Natural killer cell treated with Interleukin-12 subunit alpha and Interleukin-12 subunit beta and Interleukin-15 and Interleukin-18, amount 100 ng/mL, for 72 hours (primary cell): Measurements from ENCODE around the gene ORC6. TPM values are rescaled to one million over a fixed set of nuclear protein-coding genes. Genes with fewer than 3 reads are reported as not detected.

Source experiments
- total RNA-seq, 2 donors: library from RNA; stranded (reverse); gene quantifications; one replicate each; pipeline ENCODE4 v1.2.3, GENCODE V29; 2022

ORC6 gene
- total RNA-seq, 2 donors from 2014 or later = 26.1 to 73.1 TPM

Other genes with a start within 250 kb of the ORC6 start
- gene SHCBP1, start 68.3 kb upstream of the ORC6 start, total RNA-seq = 10 to 100 TPM; 32.9 to 54.6 TPM
- 10 to 100 TPM; 61.6 to 84.9 TPM for gene VPS35, start 481 bp upstream of the ORC6 start, total RNA-seq
- gene MYLK3, start 58.7 kb downstream of the ORC6 start, total RNA-seq = under 1 TPM; 0.29 to 0.59 TPM
- gene C16orf87, start 141.5 kb downstream of the ORC6 start, total RNA-seq = 10 to 100 TPM; 14.2 to 18.0 TPM
- gene GPT2, start 194.7 kb downstream of the ORC6 start, total RNA-seq = 10 to 100 TPM; 10.0 to 10.4 TPM